ENCODE measurements around the gene KRT78. TPM values are rescaled to one million over a fixed set of nuclear protein-coding genes. Genes with fewer than 3 reads are reported as not detected.

Gene KRT78
- total RNA-seq, 1 experiment from 2014 or later, result 0.15 TPM

DNA sequence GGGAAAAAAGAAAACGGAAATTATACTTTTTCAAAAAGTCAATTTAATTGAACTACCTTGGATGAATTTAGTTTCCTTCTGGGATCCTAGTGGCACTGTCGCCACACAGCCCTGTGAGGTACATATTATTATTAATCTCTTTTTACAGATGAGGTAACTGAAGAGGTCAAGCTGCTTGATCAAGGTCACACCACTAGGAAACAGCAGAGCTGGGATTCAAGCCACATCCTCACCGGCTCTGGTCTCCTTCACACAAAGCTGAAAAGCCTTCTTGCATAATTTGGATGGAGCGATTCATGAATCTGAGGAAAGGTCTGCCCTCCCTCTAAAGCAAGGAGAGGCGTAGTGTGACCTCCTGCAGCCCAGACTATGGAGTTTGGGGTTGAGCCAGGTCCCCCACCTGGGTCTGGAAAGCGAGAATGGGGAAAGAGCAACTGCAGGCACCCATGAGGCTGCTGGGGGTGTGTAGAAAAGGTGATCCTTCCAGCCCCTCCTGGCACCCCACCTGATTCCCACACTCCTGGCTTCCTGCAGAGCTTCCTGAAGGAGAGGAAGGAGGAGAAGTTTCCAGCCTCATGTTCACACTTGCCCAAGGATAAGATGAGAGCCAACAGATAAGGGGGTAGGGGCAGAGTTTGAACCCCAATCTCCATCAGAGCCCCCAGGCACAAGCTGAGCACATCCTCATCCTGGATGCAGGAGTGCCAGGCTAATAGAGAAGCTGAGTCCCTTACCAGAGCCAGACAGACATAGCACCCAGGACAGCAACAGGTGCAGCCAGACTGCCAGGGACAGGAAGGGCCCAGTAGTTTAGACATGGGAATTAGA, 10.8 kb downstream of the KRT78 start:
- no peaks in the 10 kb centered on the region for H3K9me2 ChIP-seq (replicated peaks; ENCODE audit: low read length)
- no peak overlapping the region for H2AFZ ChIP-seq (ENCODE audit: low read length)
- no peaks in the 10 kb centered on the region for H3F3A ChIP-seq (ENCODE audit: low read length, unreplicated experiment)
- H4K20me1 ChIP-seq (ENCODE audit: low read length), result no peaks in the 10 kb centered on the region
- H3K79me2 ChIP-seq (ENCODE audit: low read length), result no peaks in the 10 kb centered on the region
- no peaks in the 10 kb centered on the region for H3K9me3 ChIP-seq (ENCODE audit: low read length)
- intact Hi-C loops (cut with micrococcal nuclease), result no loop called here
- ATAC-seq, result no peak
- no TSS peak for BruUV-seq (replicated peaks)
- H3K4me3 ChIP-seq (ENCODE audit: low read length), result no peak overlapping the region
- no peak overlapping the region for H3K9ac ChIP-seq (ENCODE audit: low read length)
- no peaks in the 10 kb centered on the region for H3K36me3 ChIP-seq (ENCODE audit: low read depth, low read length)
- no peak overlapping the region; the same call in 1 of the 2 replicates for H3K4me2 ChIP-seq (ENCODE audit: low read length)
- H3K27ac ChIP-seq (ENCODE audit: low read length), result no peak overlapping the region
- H3K27me3 ChIP-seq (ENCODE audit: low read length), result no peaks in the 10 kb centered on the region
- ChIA-PET CTCF (no interaction called here), POLR2A (ENCODE audit: unreplicated experiment) (no interaction called here)
- TF ChIP-seq EZH2 (IDR thresholded peaks at IDR 0.05; ENCODE audit: low read length, unreplicated experiment), result no peak
- TF ChIP-seq EZH2phosphoT487 (IDR thresholded peaks at IDR 0.05; ENCODE audit: borderline replicate concordance, low read length), result no peak
- TF ChIP-seq CTCF (conservative IDR thresholded peaks at IDR 0.05; ENCODE audit: low read depth, low read length), result no peak
- no peak for DNase-seq
- peaks cover 27% of the 10 kb centered on the region for H3K4me1 ChIP-seq (ENCODE audit: insufficient read depth, low read length)

DNA sequence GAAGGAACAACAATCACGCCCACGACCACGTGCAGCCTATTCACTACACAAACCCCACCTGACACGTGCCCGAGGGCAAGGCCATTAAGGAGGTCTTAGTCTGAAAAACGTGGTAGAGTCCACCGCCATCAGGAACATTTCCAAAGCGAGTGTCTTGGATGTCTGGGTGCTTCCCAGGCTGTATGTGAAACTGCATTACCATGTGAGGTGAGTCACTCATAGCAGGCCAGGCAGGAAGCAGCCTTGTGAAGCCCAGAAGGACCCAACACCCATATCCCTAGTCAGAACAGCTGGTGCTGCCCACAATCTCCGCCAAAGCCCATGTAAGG, 11.4 kb downstream of the KRT78 start:
- no peak overlapping the region for H3K4me3 ChIP-seq (ENCODE audit: low read length)
- H3K9me2 ChIP-seq (replicated peaks; ENCODE audit: low read length), result no peaks in the 10 kb centered on the region
- CTCF ChIA-PET, result no interaction called here
- no peak for TF ChIP-seq CTCF (conservative IDR thresholded peaks at IDR 0.05; ENCODE audit: low read depth, low read length)
- no peak for TF ChIP-seq EZH2 (IDR thresholded peaks at IDR 0.05; ENCODE audit: low read length, unreplicated experiment)
- no peak for TF ChIP-seq EZH2phosphoT487 (IDR thresholded peaks at IDR 0.05; ENCODE audit: borderline replicate concordance, low read length)
- BruUV-seq (replicated peaks), result no TSS peak
- H3K27me3 ChIP-seq (ENCODE audit: low read length), result no peaks in the 10 kb centered on the region
- DNase-seq (peak; percentile 64), ATAC-seq (peak; percentile 84)
- H3F3A ChIP-seq (ENCODE audit: low read length, unreplicated experiment), result no peaks in the 10 kb centered on the region
- intact Hi-C loops (cut with micrococcal nuclease), result no loop called here
- peak overlapping the region; percentile 51 for H3K27ac ChIP-seq (ENCODE audit: low read length)
- 0 out of 2 replicates have a peak overlapping the region, but pooled peaks have one; percentile 36 for H2AFZ ChIP-seq (ENCODE audit: low read length)
- POLR2A ChIA-PET (ENCODE audit: unreplicated experiment), result no interaction called here
- peak overlapping the region; percentile 50 for H3K4me2 ChIP-seq (ENCODE audit: low read length)
- H3K36me3 ChIP-seq (ENCODE audit: low read depth, low read length), result no peaks in the 10 kb centered on the region
- peak overlapping the region; percentile 6; the same call in 1 of the 2 replicates for H3K9ac ChIP-seq (ENCODE audit: low read length)
- no peaks in the 10 kb centered on the region for H3K9me3 ChIP-seq (ENCODE audit: low read length)
- no peaks in the 10 kb centered on the region for H3K79me2 ChIP-seq (ENCODE audit: low read length)
- H4K20me1 ChIP-seq (ENCODE audit: low read length), result no peaks in the 10 kb centered on the region
- peaks cover 27% of the 10 kb centered on the region for H3K4me1 ChIP-seq (ENCODE audit: insufficient read depth, low read length)
